HCT116 (cell line): Measurements from ENCODE around the gene EIPR1.

Experiments used
- CBX3 ChIP-seq: IDR thresholded peaks from 2 replicates; pipeline ENCODE4 v1.6.1; 2012; ENCODE audit warnings: low read depth
- EGR1 ChIP-seq: IDR thresholded peaks from 2 replicates; pipeline ENCODE4 v1.6.1; 2012; ENCODE audit warnings: low read depth
- EZH2 ChIP-seq: fragments of 200-600 bp; sonication (generic); IDR thresholded peaks from 2 replicates; pipeline ENCODE4 v1.6.1; 2017; ENCODE audit warnings: antibody characterized with exemption, mixed run types
- EZH2phosphoT487 ChIP-seq: fragments of 200-600 bp; IDR thresholded peaks from 2 replicates; pipeline ENCODE4 v1.6.1; 2018; ENCODE audit warnings: antibody characterized with exemption, borderline replicate concordance
- POLR2A ChIP-seq: IDR thresholded peaks from 2 replicates; pipeline ENCODE4 v1.7.0; 2011; ENCODE audit warnings: borderline replicate concordance; ENCODE audit not compliant: insufficient read depth, insufficient read length; ENCODE audit errors: extremely low read depth
- POLR2AphosphoS5 ChIP-seq: IDR thresholded peaks from 2 replicates; pipeline ENCODE4 v1.6.1; 2011; ENCODE audit warnings: mild to moderate bottlenecking, low read depth, low read length, moderate library complexity
- RAD21 ChIP-seq: IDR thresholded peaks from 2 replicates; pipeline ENCODE4 v1.6.1; 2012; ENCODE audit warnings: low read depth, mild to moderate bottlenecking
- SIN3A ChIP-seq: IDR thresholded peaks from 2 replicates; pipeline ENCODE4 v1.6.1; 2012; ENCODE audit warnings: low read depth
- SP1 ChIP-seq: IDR thresholded peaks from 2 replicates; pipeline ENCODE4 v1.6.1; 2012; ENCODE audit warnings: low read depth
- TCF7L2 ChIP-seq: IDR thresholded peaks from 2 replicates; pipeline ENCODE4 v1.7.0; 2011; ENCODE audit warnings: borderline replicate concordance, inconsistent platforms; ENCODE audit not compliant: insufficient read depth, insufficient read length; ENCODE audit errors: extremely low read depth
- YY1 ChIP-seq: IDR thresholded peaks from 2 replicates; pipeline ENCODE4 v1.6.1; 2011; ENCODE audit warnings: low read length, low read depth, moderate library complexity, mild to moderate bottlenecking; ENCODE audit not compliant: insufficient replicate concordance; ENCODE audit errors: extremely low read depth
- TF ChIP-seq, protein P1 (sequence below), 3 experiments: fragments of 200-600 bp in 1 of 3; sonication (generic) in 1 of 3; IDR thresholded peaks in 2 of 3; conservative IDR thresholded peaks in 1 of 3; 2 replicates each; pipeline ENCODE4 v1.5.1; 2012 to 2017; ENCODE audit warnings: low read depth in 2 of 3, low read length in 2 of 3, antibody characterized with exemption in 1 of 3, borderline replicate concordance in 1 of 3, control low read depth in 1 of 3, mild to moderate bottlenecking in 1 of 3, mixed read lengths in 1 of 3, mixed run types in 1 of 3, moderate library complexity in 1 of 3; ENCODE audit not compliant: insufficient read depth in 1 of 3
- TF ChIP-seq, protein P2 (sequence below): IDR thresholded peaks from 2 replicates; pipeline ENCODE4 v1.6.1; 2012

DNA sequence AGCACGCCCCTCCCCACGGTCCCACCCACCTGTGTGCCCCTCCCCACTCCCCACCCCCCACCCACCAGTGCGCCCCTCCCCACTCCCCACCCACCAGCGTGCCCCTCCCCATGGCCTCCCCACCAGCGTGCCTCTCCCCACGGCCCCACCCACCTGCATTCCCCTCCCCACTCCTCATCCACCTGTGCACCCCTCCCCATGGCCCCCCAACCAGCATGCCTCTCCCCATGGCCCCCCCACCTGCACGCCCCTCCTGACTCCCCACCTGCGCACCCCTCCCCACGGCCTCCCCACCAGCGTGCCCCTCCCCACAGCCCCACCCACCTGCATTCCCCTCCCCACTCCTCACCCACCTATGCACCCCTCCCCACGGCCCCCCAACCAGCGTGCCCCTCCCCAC is 190.2 kb downstream of the EIPR1 start:
- TF ChIP-seq EZH2 (no peak), RAD21 (no peak), EZH2phosphoT487 (no peak), TCF7L2 (no peak), EGR1 (no peak), POLR2A (no peak), POLR2AphosphoS5 (no peak), YY1 (no peak), SIN3A (no peak), SP1 (no peak), CBX3 (no peak)
- TF ChIP-seq, protein P1, sequence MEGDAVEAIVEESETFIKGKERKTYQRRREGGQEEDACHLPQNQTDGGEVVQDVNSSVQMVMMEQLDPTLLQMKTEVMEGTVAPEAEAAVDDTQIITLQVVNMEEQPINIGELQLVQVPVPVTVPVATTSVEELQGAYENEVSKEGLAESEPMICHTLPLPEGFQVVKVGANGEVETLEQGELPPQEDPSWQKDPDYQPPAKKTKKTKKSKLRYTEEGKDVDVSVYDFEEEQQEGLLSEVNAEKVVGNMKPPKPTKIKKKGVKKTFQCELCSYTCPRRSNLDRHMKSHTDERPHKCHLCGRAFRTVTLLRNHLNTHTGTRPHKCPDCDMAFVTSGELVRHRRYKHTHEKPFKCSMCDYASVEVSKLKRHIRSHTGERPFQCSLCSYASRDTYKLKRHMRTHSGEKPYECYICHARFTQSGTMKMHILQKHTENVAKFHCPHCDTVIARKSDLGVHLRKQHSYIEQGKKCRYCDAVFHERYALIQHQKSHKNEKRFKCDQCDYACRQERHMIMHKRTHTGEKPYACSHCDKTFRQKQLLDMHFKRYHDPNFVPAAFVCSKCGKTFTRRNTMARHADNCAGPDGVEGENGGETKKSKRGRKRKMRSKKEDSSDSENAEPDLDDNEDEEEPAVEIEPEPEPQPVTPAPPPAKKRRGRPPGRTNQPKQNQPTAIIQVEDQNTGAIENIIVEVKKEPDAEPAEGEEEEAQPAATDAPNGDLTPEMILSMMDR (IDR thresholded peaks at IDR 0.05 in 2 of 3, conservative IDR thresholded peaks at IDR 0.05 in 1 of 3; ENCODE audit: borderline replicate concordance in 1 of 3, insufficient read depth in 1 of 3, low read depth in 2 of 3, low read length in 2 of 3): no peak
- TF ChIP-seq, protein P2, sequence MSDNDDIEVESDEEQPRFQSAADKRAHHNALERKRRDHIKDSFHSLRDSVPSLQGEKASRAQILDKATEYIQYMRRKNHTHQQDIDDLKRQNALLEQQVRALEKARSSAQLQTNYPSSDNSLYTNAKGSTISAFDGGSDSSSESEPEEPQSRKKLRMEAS: no peak
